Measurements from ENCODE around the gene TEX22.
"Not testable (repeated sequence)": the region's sequence is repeated elsewhere in the genome, so short reads cannot be mapped to it uniquely, and the experiment has no call there.

Gene TEX22

GRCh38 chr14:105355850-105356604 lies 42.3 kb upstream of the TEX22 start:
- no CpG with 5 or more reads among the region's 22 CpGs for WGBS (ENCODE audit: insufficient coverage, insufficient read length)
- no peak overlapping the region for H3K4me3 ChIP-seq (ENCODE audit: low read length)

GRCh38 chr14:105356927-105357326 lies 41.4 kb upstream of the TEX22 start:
- no CpG with 5 or more reads among the region's 9 CpGs for WGBS (ENCODE audit: insufficient coverage, insufficient read length)
- no peak for DNase-seq (ENCODE audit: low read depth, low spot score)
- no peak overlapping the region for H3K4me3 ChIP-seq (ENCODE audit: low read length)
- no peak overlapping the region for H3K27ac ChIP-seq (ENCODE audit: low read length)
- peaks cover 3% of the 10 kb centered on the region; the same call in 1 of the 2 replicates for H3K4me1 ChIP-seq (ENCODE audit: control insufficient read depth, insufficient read depth, low read length)
- no peaks in the 10 kb centered on the region for H3K27me3 ChIP-seq (ENCODE audit: control insufficient read depth, insufficient read depth, low read length)
- no peaks in the 10 kb centered on the region for H3K9me3 ChIP-seq (ENCODE audit: control insufficient read depth, insufficient read depth, low read length)
- H3K36me3 ChIP-seq (ENCODE audit: control insufficient read depth, insufficient read depth, low read length), result no peaks in the 10 kb centered on the region

More at GRCh38 chr14:105355850-105356604, 42.3 kb upstream of the TEX22 start:
- Histone ChIP-seq H3K4me1 (ENCODE audit: control insufficient read depth, insufficient read depth, low read length) (peaks cover 3% of the 10 kb centered on the region; the same call in 1 of the 2 replicates), H3K9me3 (ENCODE audit: control insufficient read depth, insufficient read depth, low read length) (no peaks in the 10 kb centered on the region), H3K27me3 (ENCODE audit: control insufficient read depth, insufficient read depth, low read length) (no peaks in the 10 kb centered on the region), H3K36me3 (ENCODE audit: control insufficient read depth, insufficient read depth, low read length) (no peaks in the 10 kb centered on the region), H3K27ac (ENCODE audit: low read length) (no peak overlapping the region)
- DNase-seq (ENCODE audit: low read depth, low spot score), result no peak

GRCh38 chr14:105357626-105358025 lies 40.7 kb upstream of the TEX22 start:
- Histone ChIP-seq H3K36me3 (ENCODE audit: control insufficient read depth, insufficient read depth, low read length) (no peaks in the 10 kb centered on the region), H3K9me3 (ENCODE audit: control insufficient read depth, insufficient read depth, low read length) (no peaks in the 10 kb centered on the region)
- WGBS (ENCODE audit: insufficient coverage, insufficient read length), result no CpG with 5 or more reads among the region's 17 CpGs

GRCh38 chr14:105358140-105358846 lies 40.0 kb upstream of the TEX22 start:
- no peaks in the 10 kb centered on the region for H3K9me3 ChIP-seq (ENCODE audit: control insufficient read depth, insufficient read depth, low read length)
- H3K27me3 ChIP-seq (ENCODE audit: control insufficient read depth, insufficient read depth, low read length), result no peaks in the 10 kb centered on the region
- peaks cover 3% of the 10 kb centered on the region; the same call in 1 of the 2 replicates for H3K4me1 ChIP-seq (ENCODE audit: control insufficient read depth, insufficient read depth, low read length)
- no peak for DNase-seq (ENCODE audit: low read depth, low spot score)
- H3K27ac ChIP-seq (ENCODE audit: low read length), result no peak overlapping the region
- H3K4me3 ChIP-seq (ENCODE audit: low read length), result no peak overlapping the region
- H3K36me3 ChIP-seq (ENCODE audit: control insufficient read depth, insufficient read depth, low read length), result no peaks in the 10 kb centered on the region
- no CpG with 5 or more reads among the region's 25 CpGs for WGBS (ENCODE audit: insufficient coverage, insufficient read length)

More at GRCh38 chr14:105357626-105358025, 40.7 kb upstream of the TEX22 start:
- Histone ChIP-seq H3K4me3 (ENCODE audit: low read length) (no peak overlapping the region), H3K27me3 (ENCODE audit: control insufficient read depth, insufficient read depth, low read length) (no peaks in the 10 kb centered on the region), H3K27ac (ENCODE audit: low read length) (no peak overlapping the region), H3K4me1 (ENCODE audit: control insufficient read depth, insufficient read depth, low read length) (peaks cover 3% of the 10 kb centered on the region; the same call in 1 of the 2 replicates)
- DNase-seq (ENCODE audit: low read depth, low spot score), result no peak

- WGBS (ENCODE audit: insufficient coverage, insufficient read length), result no CpG with 5 or more reads among the region's 16 CpGs
- no peak for DNase-seq (ENCODE audit: low read depth, low spot score)
- Histone ChIP-seq H3K4me1 (ENCODE audit: control insufficient read depth, insufficient read depth, low read length) (peaks cover 3% of the 10 kb centered on the region; the same call in 1 of the 2 replicates), H3K9me3 (ENCODE audit: control insufficient read depth, insufficient read depth, low read length) (no peaks in the 10 kb centered on the region), H3K4me3 (ENCODE audit: low read length) (no peak overlapping the region), H3K27me3 (ENCODE audit: control insufficient read depth, insufficient read depth, low read length) (no peaks in the 10 kb centered on the region), H3K27ac (ENCODE audit: low read length) (no peak overlapping the region), H3K36me3 (ENCODE audit: control insufficient read depth, insufficient read depth, low read length) (no peaks in the 10 kb centered on the region)
Observed at GRCh38 chr14:105358943-105359342, 39.4 kb upstream of the TEX22 start.

- not testable (repeated sequence) for H3K36me3 ChIP-seq (ENCODE audit: control insufficient read depth, insufficient read depth, low read length)
- WGBS (ENCODE audit: insufficient coverage, insufficient read length), result no CpG with 5 or more reads among the region's 10 CpGs
Observed at GRCh38 chr14:105361412-105361811, 36.9 kb upstream of the TEX22 start.

GRCh38 chr14:105363847-105364708 lies 34.3 kb upstream of the TEX22 start:
- no peaks in the 10 kb centered on the region for H3K27me3 ChIP-seq (ENCODE audit: control insufficient read depth, insufficient read depth, low read length)
- DNase-seq (ENCODE audit: low read depth, low spot score), result no peak
- no peaks in the 10 kb centered on the region for H3K9me3 ChIP-seq (ENCODE audit: control insufficient read depth, insufficient read depth, low read length)
- no peaks in the 10 kb centered on the region for H3K4me1 ChIP-seq (ENCODE audit: control insufficient read depth, insufficient read depth, low read length)
- H3K27ac ChIP-seq (ENCODE audit: low read length), result no peak overlapping the region
- peaks cover 4% of the 10 kb centered on the region; the same call in 1 of the 2 replicates for H3K36me3 ChIP-seq (ENCODE audit: control insufficient read depth, insufficient read depth, low read length)
- no CpG with 5 or more reads among the region's 58 CpGs for WGBS (ENCODE audit: insufficient coverage, insufficient read length)
- H3K4me3 ChIP-seq (ENCODE audit: low read length), result no peak overlapping the region

More at GRCh38 chr14:105361412-105361811, 36.9 kb upstream of the TEX22 start:
- not testable (repeated sequence) for H3K27ac ChIP-seq (ENCODE audit: low read length); H3K4me1 ChIP-seq (ENCODE audit: control insufficient read depth, insufficient read depth, low read length); H3K9me3 ChIP-seq (ENCODE audit: control insufficient read depth, insufficient read depth, low read length); H3K4me3 ChIP-seq (ENCODE audit: low read length); DNase-seq (ENCODE audit: low read depth, low spot score); H3K27me3 ChIP-seq (ENCODE audit: control insufficient read depth, insufficient read depth, low read length)

GRCh38 chr14:105365101-105365500 lies 33.2 kb upstream of the TEX22 start:
- no peak for DNase-seq (ENCODE audit: low read depth, low spot score)
- no CpG with 5 or more reads among the region's 11 CpGs for WGBS (ENCODE audit: insufficient coverage, insufficient read length)
- H3K36me3 ChIP-seq (ENCODE audit: control insufficient read depth, insufficient read depth, low read length), result peaks cover 4% of the 10 kb centered on the region; the same call in 1 of the 2 replicates
- no peaks in the 10 kb centered on the region for H3K9me3 ChIP-seq (ENCODE audit: control insufficient read depth, insufficient read depth, low read length)
- no peak overlapping the region for H3K27ac ChIP-seq (ENCODE audit: low read length)
- no peak overlapping the region for H3K4me3 ChIP-seq (ENCODE audit: low read length)
- no peaks in the 10 kb centered on the region for H3K4me1 ChIP-seq (ENCODE audit: control insufficient read depth, insufficient read depth, low read length)
- no peaks in the 10 kb centered on the region for H3K27me3 ChIP-seq (ENCODE audit: control insufficient read depth, insufficient read depth, low read length)

GRCh38 chr14:105365681-105366080 lies 32.7 kb upstream of the TEX22 start:
- Histone ChIP-seq H3K27me3 (ENCODE audit: control insufficient read depth, insufficient read depth, low read length) (no peaks in the 10 kb centered on the region), H3K27ac (ENCODE audit: low read length) (no peak overlapping the region), H3K4me1 (ENCODE audit: control insufficient read depth, insufficient read depth, low read length) (no peaks in the 10 kb centered on the region), H3K36me3 (ENCODE audit: control insufficient read depth, insufficient read depth, low read length) (peaks cover 4% of the 10 kb centered on the region; the same call in 1 of the 2 replicates), H3K4me3 (ENCODE audit: low read length) (no peak overlapping the region), H3K9me3 (ENCODE audit: control insufficient read depth, insufficient read depth, low read length) (no peaks in the 10 kb centered on the region)
- no peak for DNase-seq (ENCODE audit: low read depth, low spot score)
- WGBS (ENCODE audit: insufficient coverage, insufficient read length), result no CpG with 5 or more reads among the region's 12 CpGs

Data from iPS DF 6.9 (cell line).